Measurements from ENCODE around the gene GPC3.

Gene GPC3

GRCh38 chrX:133905305-133905704 lies 80.1 kb downstream of the GPC3 start:
- no peak for TF ChIP-seq REST (IDR thresholded peaks at IDR 0.05; ENCODE audit: low read depth)
- TF ChIP-seq FOXM1 (IDR thresholded peaks at IDR 0.05; ENCODE audit: borderline replicate concordance, low read depth): no peak
- no peak for TF ChIP-seq CREB1 (IDR thresholded peaks at IDR 0.05; ENCODE audit: low read depth)
- no peak for TF ChIP-seq YY1 (IDR thresholded peaks at IDR 0.05; ENCODE audit: low read depth)
- TF ChIP-seq MAX (IDR thresholded peaks at IDR 0.05): no peak
- TF ChIP-seq TCF12 (IDR thresholded peaks at IDR 0.05; ENCODE audit: low read depth): no peak
- TF ChIP-seq NFIC (IDR thresholded peaks at IDR 0.05): no peak
- TF ChIP-seq CEBPB (IDR thresholded peaks at IDR 0.05): no peak
- TF ChIP-seq USF1 (IDR thresholded peaks at IDR 0.05): no peak
- TF ChIP-seq EGR1 (IDR thresholded peaks at IDR 0.05): no peak
- no peak for TF ChIP-seq ZBTB7A (IDR thresholded peaks at IDR 0.05; ENCODE audit: low read depth)
- TF ChIP-seq TEAD4 (IDR thresholded peaks at IDR 0.05): no peak
- no peak for TF ChIP-seq EP300 (IDR thresholded peaks at IDR 0.05; ENCODE audit: borderline replicate concordance)
- TF ChIP-seq RAD21 (IDR thresholded peaks at IDR 0.05; ENCODE audit: low read depth): no peak
- TF ChIP-seq TAF1 (IDR thresholded peaks at IDR 0.05; ENCODE audit: low read depth): no peak

GRCh38 chrX:133897593-133898163 lies 87.7 kb downstream of the GPC3 start:
- no peak for TF ChIP-seq CREB1 (IDR thresholded peaks at IDR 0.05; ENCODE audit: low read depth)
- no peak for TF ChIP-seq MAX (IDR thresholded peaks at IDR 0.05)
- no peak for TF ChIP-seq TCF12 (IDR thresholded peaks at IDR 0.05; ENCODE audit: low read depth)
- no peak for TF ChIP-seq FOXM1 (IDR thresholded peaks at IDR 0.05; ENCODE audit: borderline replicate concordance, low read depth)
- no peak for TF ChIP-seq TEAD4 (IDR thresholded peaks at IDR 0.05)
- TF ChIP-seq TAF1 (IDR thresholded peaks at IDR 0.05; ENCODE audit: low read depth): no peak
- no peak for TF ChIP-seq EGR1 (IDR thresholded peaks at IDR 0.05)
- no peak for TF ChIP-seq CEBPB (IDR thresholded peaks at IDR 0.05)
- TF ChIP-seq USF1 (IDR thresholded peaks at IDR 0.05): no peak
- TF ChIP-seq RAD21 (IDR thresholded peaks at IDR 0.05; ENCODE audit: low read depth): no peak
- TF ChIP-seq ZBTB7A (IDR thresholded peaks at IDR 0.05; ENCODE audit: low read depth): no peak
- TF ChIP-seq REST (IDR thresholded peaks at IDR 0.05; ENCODE audit: low read depth): no peak
- no peak for TF ChIP-seq EP300 (IDR thresholded peaks at IDR 0.05; ENCODE audit: borderline replicate concordance)

- TF ChIP-seq CEBPB (IDR thresholded peaks at IDR 0.05): no peak
- no peak for TF ChIP-seq NFIC (IDR thresholded peaks at IDR 0.05)
- no peak for TF ChIP-seq ZBTB7A (IDR thresholded peaks at IDR 0.05; ENCODE audit: low read depth)
- no peak for TF ChIP-seq MAX (IDR thresholded peaks at IDR 0.05)
- TF ChIP-seq TCF12 (IDR thresholded peaks at IDR 0.05; ENCODE audit: low read depth): no peak
- TF ChIP-seq EP300 (IDR thresholded peaks at IDR 0.05; ENCODE audit: borderline replicate concordance): no peak
- no peak for TF ChIP-seq TEAD4 (IDR thresholded peaks at IDR 0.05)
- no peak for TF ChIP-seq FOXM1 (IDR thresholded peaks at IDR 0.05; ENCODE audit: borderline replicate concordance, low read depth)
- no peak for TF ChIP-seq CREB1 (IDR thresholded peaks at IDR 0.05; ENCODE audit: low read depth)
- TF ChIP-seq TAF1 (IDR thresholded peaks at IDR 0.05; ENCODE audit: low read depth): no peak
- no peak for TF ChIP-seq YY1 (IDR thresholded peaks at IDR 0.05; ENCODE audit: low read depth)
These were observed 93.1 kb downstream of the GPC3 start for GRCh38 chrX:133892337-133892736.

GRCh38 chrX:133888984-133889383 lies 96.4 kb downstream of the GPC3 start:
- TF ChIP-seq CREB1 (IDR thresholded peaks at IDR 0.05; ENCODE audit: low read depth) (no peak), TCF12 (IDR thresholded peaks at IDR 0.05; ENCODE audit: low read depth) (no peak), NFIC (IDR thresholded peaks at IDR 0.05) (no peak), FOXM1 (IDR thresholded peaks at IDR 0.05; ENCODE audit: borderline replicate concordance, low read depth) (no peak), USF1 (IDR thresholded peaks at IDR 0.05) (no peak), TEAD4 (IDR thresholded peaks at IDR 0.05) (no peak), RAD21 (IDR thresholded peaks at IDR 0.05; ENCODE audit: low read depth) (no peak), ZBTB7A (IDR thresholded peaks at IDR 0.05; ENCODE audit: low read depth) (no peak), EGR1 (IDR thresholded peaks at IDR 0.05) (no peak), REST (IDR thresholded peaks at IDR 0.05; ENCODE audit: low read depth) (no peak), YY1 (IDR thresholded peaks at IDR 0.05; ENCODE audit: low read depth) (no peak), EP300 (IDR thresholded peaks at IDR 0.05; ENCODE audit: borderline replicate concordance) (no peak), TAF1 (IDR thresholded peaks at IDR 0.05; ENCODE audit: low read depth) (no peak), CEBPB (IDR thresholded peaks at IDR 0.05) (no peak), MAX (IDR thresholded peaks at IDR 0.05) (no peak)

Data from Ishikawa (cell line).